ENCODE results near the gene KRTAP10-12.

DNA sequence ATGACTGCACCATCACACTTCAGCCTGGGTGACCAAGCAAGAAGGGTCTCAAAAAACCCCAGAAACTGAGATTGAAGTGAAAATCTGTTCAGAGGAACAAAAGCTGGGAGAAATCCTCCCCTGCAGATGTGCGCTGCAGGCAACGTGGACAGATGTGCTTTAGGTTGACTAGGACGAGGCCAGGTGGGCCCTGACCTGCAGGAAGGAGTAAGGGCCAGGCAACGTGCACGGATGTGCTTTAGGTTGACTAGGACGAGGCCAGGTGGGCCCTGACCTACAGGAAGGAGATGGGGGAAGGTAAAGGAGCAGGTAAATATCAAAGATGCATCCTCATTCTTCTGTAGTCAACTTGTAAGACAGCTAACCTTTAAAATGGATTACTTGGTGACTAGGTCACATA, 12.5 kb upstream of the KRTAP10-12 start:
- no peak for TF ChIP-seq EZH2 (IDR thresholded peaks at IDR 0.05)
- TF ChIP-seq, protein P1, sequence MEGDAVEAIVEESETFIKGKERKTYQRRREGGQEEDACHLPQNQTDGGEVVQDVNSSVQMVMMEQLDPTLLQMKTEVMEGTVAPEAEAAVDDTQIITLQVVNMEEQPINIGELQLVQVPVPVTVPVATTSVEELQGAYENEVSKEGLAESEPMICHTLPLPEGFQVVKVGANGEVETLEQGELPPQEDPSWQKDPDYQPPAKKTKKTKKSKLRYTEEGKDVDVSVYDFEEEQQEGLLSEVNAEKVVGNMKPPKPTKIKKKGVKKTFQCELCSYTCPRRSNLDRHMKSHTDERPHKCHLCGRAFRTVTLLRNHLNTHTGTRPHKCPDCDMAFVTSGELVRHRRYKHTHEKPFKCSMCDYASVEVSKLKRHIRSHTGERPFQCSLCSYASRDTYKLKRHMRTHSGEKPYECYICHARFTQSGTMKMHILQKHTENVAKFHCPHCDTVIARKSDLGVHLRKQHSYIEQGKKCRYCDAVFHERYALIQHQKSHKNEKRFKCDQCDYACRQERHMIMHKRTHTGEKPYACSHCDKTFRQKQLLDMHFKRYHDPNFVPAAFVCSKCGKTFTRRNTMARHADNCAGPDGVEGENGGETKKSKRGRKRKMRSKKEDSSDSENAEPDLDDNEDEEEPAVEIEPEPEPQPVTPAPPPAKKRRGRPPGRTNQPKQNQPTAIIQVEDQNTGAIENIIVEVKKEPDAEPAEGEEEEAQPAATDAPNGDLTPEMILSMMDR (IDR thresholded peaks at IDR 0.05): no peak
- TF ChIP-seq EZH2phosphoT487 (IDR thresholded peaks at IDR 0.05): no peak

Data from neural progenitor cell (in vitro differentiated cells).